ENCODE data around the gene HDDC3. TPM values are rescaled to one million over a fixed set of nuclear protein-coding genes. Genes with fewer than 3 reads are reported as not detected.

HDDC3 gene
- total RNA-seq, 2 donors from 2014 or later, result 14.9 to 17.9 TPM

DNA sequence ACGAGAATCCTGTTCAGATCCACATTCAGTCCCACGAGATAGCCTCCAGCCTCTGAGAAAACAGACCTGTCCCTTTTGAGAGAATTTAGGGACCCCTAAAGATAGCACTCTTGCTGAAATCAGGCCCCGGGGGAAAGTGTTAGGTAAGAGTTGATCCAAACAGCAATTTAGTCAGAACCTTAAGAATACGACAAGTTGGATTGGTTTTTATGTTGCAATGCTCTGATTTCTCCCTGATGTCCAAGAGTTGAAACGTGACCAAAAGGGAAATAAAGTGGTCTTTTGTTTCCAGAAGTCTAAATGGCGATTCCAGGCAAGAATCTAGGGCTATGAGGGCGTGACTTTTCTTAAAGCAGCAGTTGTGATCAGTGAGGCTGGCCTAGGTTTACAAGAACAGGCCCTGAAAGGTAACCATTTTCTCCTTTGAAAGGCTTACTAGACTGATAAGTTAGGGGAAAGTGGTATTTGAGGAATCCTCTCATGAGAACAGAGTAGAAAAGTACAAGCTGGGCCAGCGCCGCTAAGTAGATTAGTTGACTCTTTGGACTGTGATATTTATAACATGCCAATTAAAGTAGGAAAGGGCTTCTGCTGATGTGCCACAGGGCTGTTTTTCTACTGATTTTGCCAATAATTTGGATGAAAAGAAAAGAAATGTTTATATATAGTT is 24.4 kb downstream of the HDDC3 start:
- no peak overlapping the region for H3K4me3 ChIP-seq
- H3K4me1 ChIP-seq, result peaks cover 0 to 43% of the 10 kb centered on the region in 2 donors
- peaks cover 78% of the 10 kb centered on the region for H3K36me3 ChIP-seq
- no peaks in the 10 kb centered on the region for H3K9me3 ChIP-seq
- H3K27ac ChIP-seq, result peak overlapping the region; percentile 70 to 91
- H3K27me3 ChIP-seq, result no peaks in the 10 kb centered on the region
- TF ChIP-seq, protein P1, sequence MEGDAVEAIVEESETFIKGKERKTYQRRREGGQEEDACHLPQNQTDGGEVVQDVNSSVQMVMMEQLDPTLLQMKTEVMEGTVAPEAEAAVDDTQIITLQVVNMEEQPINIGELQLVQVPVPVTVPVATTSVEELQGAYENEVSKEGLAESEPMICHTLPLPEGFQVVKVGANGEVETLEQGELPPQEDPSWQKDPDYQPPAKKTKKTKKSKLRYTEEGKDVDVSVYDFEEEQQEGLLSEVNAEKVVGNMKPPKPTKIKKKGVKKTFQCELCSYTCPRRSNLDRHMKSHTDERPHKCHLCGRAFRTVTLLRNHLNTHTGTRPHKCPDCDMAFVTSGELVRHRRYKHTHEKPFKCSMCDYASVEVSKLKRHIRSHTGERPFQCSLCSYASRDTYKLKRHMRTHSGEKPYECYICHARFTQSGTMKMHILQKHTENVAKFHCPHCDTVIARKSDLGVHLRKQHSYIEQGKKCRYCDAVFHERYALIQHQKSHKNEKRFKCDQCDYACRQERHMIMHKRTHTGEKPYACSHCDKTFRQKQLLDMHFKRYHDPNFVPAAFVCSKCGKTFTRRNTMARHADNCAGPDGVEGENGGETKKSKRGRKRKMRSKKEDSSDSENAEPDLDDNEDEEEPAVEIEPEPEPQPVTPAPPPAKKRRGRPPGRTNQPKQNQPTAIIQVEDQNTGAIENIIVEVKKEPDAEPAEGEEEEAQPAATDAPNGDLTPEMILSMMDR (IDR thresholded peaks at IDR 0.05), result no peak
- no peak for DNase-seq (ENCODE audit: low spot score)

DNA sequence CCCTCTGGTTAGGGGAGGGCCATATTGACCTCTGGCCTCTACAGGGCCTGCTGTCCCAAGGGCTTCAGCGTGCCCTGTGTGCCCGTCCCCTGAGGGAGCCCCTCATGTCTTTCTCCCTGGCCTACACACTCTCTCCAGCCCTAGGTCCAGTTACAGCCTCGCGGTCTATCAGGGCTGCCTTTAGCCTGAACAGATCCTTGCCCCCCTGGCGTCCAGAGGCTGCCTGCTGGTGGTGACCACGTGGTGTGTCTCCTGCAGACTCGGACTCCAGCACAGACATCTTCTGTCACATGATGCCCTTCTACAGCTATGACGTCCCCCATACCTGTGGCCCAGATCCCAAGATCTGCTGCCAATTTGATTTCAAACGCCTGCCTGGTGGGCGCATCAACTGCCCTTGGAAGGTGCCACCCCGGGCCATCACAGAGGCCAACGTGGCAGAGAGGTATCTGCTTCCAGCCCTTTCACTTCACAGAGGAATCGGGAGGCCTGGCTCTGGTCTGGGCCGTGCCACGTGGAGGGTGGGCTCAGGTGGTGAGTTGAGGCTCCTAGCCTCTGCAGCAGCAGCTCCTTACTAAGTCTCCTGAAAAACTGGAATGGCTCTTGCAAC is 25.2 kb downstream of the HDDC3 start:
- TF ChIP-seq, protein P1 (IDR thresholded peaks at IDR 0.05), result no peak
- H3K4me1 ChIP-seq, result peaks cover 0 to 43% of the 10 kb centered on the region in 2 donors
- H3K9me3 ChIP-seq, result no peaks in the 10 kb centered on the region
- no peaks in the 10 kb centered on the region for H3K27me3 ChIP-seq
- H3K27ac ChIP-seq, result peak overlapping the region; percentile 70 to 91
- peaks cover 70% of the 10 kb centered on the region for H3K36me3 ChIP-seq
- no peak overlapping the region for H3K4me3 ChIP-seq
- no peak for DNase-seq (ENCODE audit: low spot score)

DNA sequence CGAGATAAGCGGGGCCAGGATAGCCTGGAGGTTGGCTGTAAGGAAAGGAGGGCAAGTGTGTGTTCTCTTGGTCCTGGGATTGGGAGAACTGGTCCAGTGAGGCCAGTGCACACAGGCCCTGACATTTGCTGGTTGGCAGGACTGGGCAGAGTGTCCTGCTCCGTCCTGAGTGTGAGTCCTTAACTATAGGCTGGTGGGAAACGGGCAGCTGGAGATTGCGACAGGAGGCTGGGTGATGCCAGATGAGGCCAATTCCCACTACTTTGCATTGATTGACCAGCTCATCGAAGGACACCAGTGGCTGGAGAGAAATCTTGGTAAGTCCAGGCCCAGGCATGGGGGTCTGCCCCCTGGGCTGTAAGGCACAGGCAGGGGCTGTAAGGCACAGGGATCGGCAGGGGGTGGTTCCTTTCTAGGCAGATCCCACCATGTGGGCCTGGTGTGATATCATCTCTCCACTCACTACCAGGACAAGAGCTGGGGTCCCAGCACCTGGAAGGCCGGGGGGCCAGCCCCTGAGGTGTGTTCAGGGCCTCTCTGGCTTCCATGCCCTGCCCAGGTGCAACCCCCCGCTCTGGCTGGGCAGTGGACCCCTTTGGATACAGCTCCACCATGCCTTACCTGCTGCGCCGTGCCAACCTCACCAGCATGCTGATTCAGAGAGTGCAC is 26.0 kb downstream of the HDDC3 start:
- Histone ChIP-seq H3K9me3 (no peaks in the 10 kb centered on the region), H3K27ac (peak overlapping the region; percentile 70 to 91), H3K4me1 (peaks cover 0 to 50% of the 10 kb centered on the region in 2 donors), H3K27me3 (no peaks in the 10 kb centered on the region), H3K36me3 (peaks cover 62% of the 10 kb centered on the region), H3K4me3 (no peak overlapping the region)
- no peak for DNase-seq (ENCODE audit: low spot score)
- TF ChIP-seq, protein P1 (IDR thresholded peaks at IDR 0.05), result no peak

DNA sequence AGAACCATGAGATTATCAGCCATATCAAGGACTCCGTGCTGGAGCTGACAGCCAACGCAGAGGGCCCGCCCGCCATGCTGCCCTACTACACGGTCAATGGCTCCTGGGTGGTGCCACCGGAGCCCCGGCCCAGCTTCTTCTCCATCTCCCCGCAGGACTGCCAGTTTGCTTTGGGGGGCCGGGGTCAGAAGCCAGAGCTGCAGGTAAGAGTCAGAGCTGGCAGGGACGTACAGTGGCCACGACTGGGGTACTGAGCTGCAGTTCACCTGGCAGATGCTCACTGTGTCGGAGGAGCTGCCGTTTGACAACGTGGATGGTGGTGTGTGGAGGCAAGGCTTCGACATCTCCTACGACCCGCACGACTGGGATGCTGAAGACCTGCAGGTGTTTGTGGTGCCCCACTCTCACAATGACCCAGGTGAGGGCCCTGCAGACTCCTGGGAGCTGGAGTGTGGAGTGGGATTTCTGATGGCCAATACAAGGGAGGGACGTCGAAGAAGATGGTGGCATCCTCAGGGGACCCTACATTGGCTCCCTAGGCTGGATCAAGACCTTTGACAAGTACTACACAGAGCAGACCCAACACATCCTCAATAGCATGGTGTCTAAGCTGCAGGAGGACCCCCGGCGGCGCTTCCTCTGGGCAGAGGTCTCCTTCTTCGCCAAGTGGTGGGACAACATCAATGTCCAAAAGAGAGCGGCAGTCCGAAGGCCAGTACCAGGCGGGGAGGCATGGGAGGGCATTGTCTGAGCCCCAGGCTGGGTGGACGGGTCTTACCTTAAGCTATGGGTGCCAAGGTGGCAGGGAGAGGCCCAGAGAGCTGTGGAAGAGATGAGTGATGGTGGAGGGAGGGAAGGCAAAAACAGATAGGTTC is 26.8 kb downstream of the HDDC3 start:
- TF ChIP-seq, protein P1 (IDR thresholded peaks at IDR 0.05), result no peak
- no peaks in the 10 kb centered on the region for H3K9me3 ChIP-seq
- no peak for DNase-seq (ENCODE audit: low spot score)
- peaks cover 54% of the 10 kb centered on the region for H3K36me3 ChIP-seq
- no peak overlapping the region for H3K27ac ChIP-seq
- H3K27me3 ChIP-seq, result no peaks in the 10 kb centered on the region
- H3K4me1 ChIP-seq, result peaks cover 0 to 50% of the 10 kb centered on the region in 2 donors
- no peak overlapping the region for H3K4me3 ChIP-seq

DNA sequence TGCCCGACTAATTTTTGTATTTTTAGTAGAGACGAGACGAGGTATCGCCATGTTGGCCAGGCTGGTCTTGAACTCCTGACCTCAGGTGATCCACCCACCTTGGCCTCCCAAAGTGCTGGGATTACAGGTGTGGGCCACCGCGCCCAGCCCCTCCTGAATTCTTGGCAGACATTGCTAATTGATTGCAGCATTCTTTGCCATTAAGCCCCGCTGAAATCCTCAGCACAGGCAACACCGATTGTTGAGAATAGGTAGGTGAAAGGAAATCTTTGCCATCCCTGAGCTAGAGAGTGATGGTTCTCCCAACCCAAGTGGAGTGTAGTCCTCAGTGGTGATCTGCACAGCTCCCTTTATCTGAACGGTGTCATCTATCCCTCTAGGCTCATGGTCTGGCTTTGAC is 27.6 kb downstream of the HDDC3 start:
- Histone ChIP-seq H3K27ac (no peak overlapping the region), H3K9me3 (no peaks in the 10 kb centered on the region), H3K4me3 (no peak overlapping the region), H3K36me3 (peaks cover 46% of the 10 kb centered on the region), H3K27me3 (no peaks in the 10 kb centered on the region), H3K4me1 (peaks cover 0 to 50% of the 10 kb centered on the region in 2 donors)
- TF ChIP-seq, protein P1 (IDR thresholded peaks at IDR 0.05), result no peak
- DNase-seq (ENCODE audit: low spot score), result no peak

Data from right atrium auricular region (tissue), 2 donors.